ENCODE results near the gene MAL.
A peak's percentile ranks its signal among the peaks of the same experiment; 100 is the strongest.

Gene MAL

GRCh38 chr2:95025406-95026319 is at the start of gene MAL:
MAL (plus strand) TSS chr2:95025708; CDS start chr2:95025793, 85 bp downstream.
- FAIRE-seq: peak; percentile 67

GRCh38 chr2:94977826-94978225 is 47.7 kb upstream of the MAL start:
- FAIRE-seq (no peak), DNase-seq (ENCODE audit: insufficient read length, low spot score) (no peak)

More at GRCh38 chr2:95025406-95026319, at the start of gene MAL:
- DNase-seq (ENCODE audit: insufficient read length, low spot score): no peak

GRCh38 chr2:94978917-94979316 is 46.6 kb upstream of the MAL start:
- no peak for DNase-seq (ENCODE audit: insufficient read length, low spot score)
- no peak for FAIRE-seq

GRCh38 chr2:94979406-94980375 is 45.8 kb upstream of the MAL start:
- no peak for DNase-seq (ENCODE audit: insufficient read length, low spot score)
- FAIRE-seq: no peak

GRCh38 chr2:94980406-94980805 is 45.1 kb upstream of the MAL start:
- FAIRE-seq: no peak
- no peak for DNase-seq (ENCODE audit: insufficient read length, low spot score)

- no peak for DNase-seq (ENCODE audit: insufficient read length, low spot score)
- no peak for FAIRE-seq
These were observed 43.4 kb upstream of the MAL start for GRCh38 chr2:94982156-94982555.

- DNase-seq (ENCODE audit: insufficient read length, low spot score) (no peak), FAIRE-seq (no peak)
These were observed 42.8 kb upstream of the MAL start for GRCh38 chr2:94982675-94983074.

- no peak for DNase-seq (ENCODE audit: insufficient read length, low spot score)
- FAIRE-seq: no peak
These were observed 40.4 kb upstream of the MAL start for GRCh38 chr2:94984964-94985575.

GRCh38 chr2:94985636-94986035 is 39.9 kb upstream of the MAL start:
- FAIRE-seq: no peak
- no peak for DNase-seq (ENCODE audit: insufficient read length, low spot score)

GRCh38 chr2:94986392-94986963 is 39.0 kb upstream of the MAL start:
- DNase-seq (ENCODE audit: insufficient read length, low spot score): peak; percentile 40
- FAIRE-seq: peak; percentile 18

GRCh38 chr2:94987074-94988020 is 38.2 kb upstream of the MAL start:
- DNase-seq (ENCODE audit: insufficient read length, low spot score): no peak
- FAIRE-seq: no peak

GRCh38 chr2:94990956-94991355 is 34.6 kb upstream of the MAL start:
- DNase-seq (ENCODE audit: insufficient read length, low spot score): no peak
- no peak for FAIRE-seq

GRCh38 chr2:94992360-94992759 is 33.1 kb upstream of the MAL start:
- DNase-seq (ENCODE audit: insufficient read length, low spot score) (no peak), FAIRE-seq (no peak)

GRCh38 chr2:94993176-94994062 is 32.1 kb upstream of the MAL start:
- FAIRE-seq: no peak

GRCh38 chr2:94994063-94994913 is 31.2 kb upstream of the MAL start:
- no peak for DNase-seq (ENCODE audit: insufficient read length, low spot score)
- no peak for FAIRE-seq

More at GRCh38 chr2:94993176-94994062, 32.1 kb upstream of the MAL start:
- DNase-seq (ENCODE audit: insufficient read length, low spot score): no peak

GRCh38 chr2:94994914-94995552 is 30.5 kb upstream of the MAL start:
- no peak for DNase-seq (ENCODE audit: insufficient read length, low spot score)

More at GRCh38 chr2:94994914-94995552, 30.5 kb upstream of the MAL start:
- FAIRE-seq: no peak

Measured in GM19239 (cell line).